Lower lobe of right lung (tissue), 2 donors: ENCODE results near the gene MSI2. TPM values are rescaled to one million over a fixed set of nuclear protein-coding genes. Genes with fewer than 3 reads are reported as not detected.
"Not testable (repeated sequence)": the region's sequence is repeated elsewhere in the genome, so short reads cannot be mapped to it uniquely, and the experiment has no call there.

ENCODE experiments used
- ATAC-seq, 2 donors: fragments of 200-7000 bp; cut with Tn5 transposase; one replicate each; pipeline ENCODE4 v1.9.1; 2020 to 2022; ENCODE audit warnings: mild to moderate bottlenecking in 2 of 2, moderate library complexity in 2 of 2
- DNase-seq: peaks from one replicate; pipeline ENCODE4 v3.0.0-alpha.2; 2020
- H3K27ac ChIP-seq: fragments of 200-600 bp; one replicate; pipeline ENCODE4 v1.8.0; 2022
- H3K27me3 ChIP-seq: fragments of 200-600 bp; one replicate; pipeline ENCODE4 v1.8.0; 2022; ENCODE audit warnings: low read depth
- H3K36me3 ChIP-seq: fragments of 200-600 bp; one replicate; pipeline ENCODE4 v1.8.0; 2022; ENCODE audit warnings: mild to moderate bottlenecking
- H3K4me1 ChIP-seq: fragments of 200-600 bp; one replicate; pipeline ENCODE4 v1.8.0; 2022
- H3K4me3 ChIP-seq: fragments of 200-600 bp; one replicate; pipeline ENCODE4 v1.8.0; 2022; ENCODE audit warnings: mild to moderate bottlenecking
- H3K9me3 ChIP-seq: fragments of 200-600 bp; one replicate; pipeline ENCODE4 v1.8.0; 2022
- CTCF ChIP-seq: fragments of 200-600 bp; IDR thresholded peaks from one replicate; pipeline ENCODE4 v1.8.0; 2022; ENCODE audit warnings: antibody characterized with exemption, mild to moderate bottlenecking
- intact Hi-C: fragments of 100-400 bp; cut with DNase I; formaldehyde crosslinking; loops from one replicate; pipeline ENCODE4 v1.11.0; 2022
- total RNA-seq: library from RNA; stranded (reverse); fragmentation: NEBNext Ultra II Directional; extraction: Animal tissue kit (Norgen Biotek cat#: 25700); gene quantifications from one replicate; pipeline ENCODE4 v1.2.1, GENCODE V29; 2021
- donor health status: DM: no; HTN: yes; CAD: no; lungs with severe emphysema.

MSI2 gene
- total RNA-seq, 1 donor from 2014 or later, result 43.9 TPM

- DNase-seq (no peak), ATAC-seq (no peak)
- H3K27me3 ChIP-seq, result no peaks in the 10 kb centered on the region
- intact Hi-C loops, result no loop called here
- no peaks in the 10 kb centered on the region for H3K36me3 ChIP-seq
- H3K9me3 ChIP-seq, result no peaks in the 10 kb centered on the region
- no peak overlapping the region for H3K4me3 ChIP-seq
- H3K27ac ChIP-seq, result no peak overlapping the region
- H3K4me1 ChIP-seq, result no peaks in the 10 kb centered on the region
- no peak for TF ChIP-seq CTCF
These were observed 44.8 kb upstream of the MSI2 start for GRCh38 chr17:57211543-57211942.

- no peak for ATAC-seq
- intact Hi-C loops, result no loop called here
These were observed 43.0 kb upstream of the MSI2 start for GRCh38 chr17:57213180-57213825.

GRCh38 chr17:57215317-57215716 is 41.0 kb upstream of the MSI2 start:
- no peak for TF ChIP-seq CTCF
- no peaks in the 10 kb centered on the region for H3K9me3 ChIP-seq
- no peak overlapping the region for H3K4me3 ChIP-seq
- intact Hi-C loops, result no loop called here
- H3K27ac ChIP-seq, result no peak overlapping the region
- H3K27me3 ChIP-seq, result no peaks in the 10 kb centered on the region
- H3K36me3 ChIP-seq, result no peaks in the 10 kb centered on the region
- DNase-seq (no peak), ATAC-seq (no peak)
- H3K4me1 ChIP-seq, result no peaks in the 10 kb centered on the region

More at GRCh38 chr17:57213180-57213825, 43.0 kb upstream of the MSI2 start:
- Histone ChIP-seq H3K4me3 (no peak overlapping the region), H3K27ac (no peak overlapping the region), H3K27me3 (no peaks in the 10 kb centered on the region), H3K36me3 (no peaks in the 10 kb centered on the region), H3K4me1 (no peaks in the 10 kb centered on the region), H3K9me3 (no peaks in the 10 kb centered on the region)
- DNase-seq, result no peak
- TF ChIP-seq CTCF, result no peak

GRCh38 chr17:57221366-57222350 is 34.7 kb upstream of the MSI2 start:
- no peak for DNase-seq
- H3K4me3 ChIP-seq, result no peak overlapping the region
- intact Hi-C loops, result no loop called here
- no peaks in the 10 kb centered on the region for H3K27me3 ChIP-seq
- H3K9me3 ChIP-seq, result peaks cover 9% of the 10 kb centered on the region
- no peak for ATAC-seq
- H3K27ac ChIP-seq, result no peak overlapping the region
- no peaks in the 10 kb centered on the region for H3K4me1 ChIP-seq
- TF ChIP-seq CTCF, result no peak
- H3K36me3 ChIP-seq, result no peaks in the 10 kb centered on the region

GRCh38 chr17:57222422-57222821 is 33.9 kb upstream of the MSI2 start:
- intact Hi-C loops, DNase-seq, H3K27me3 ChIP-seq, H3K4me3 ChIP-seq, H3K27ac ChIP-seq, ATAC-seq, H3K4me1 ChIP-seq, H3K36me3 ChIP-seq, H3K9me3 ChIP-seq: not testable (repeated sequence)

GRCh38 chr17:57225127-57225526 is 31.2 kb upstream of the MSI2 start:
- Histone ChIP-seq H3K27me3 (no peaks in the 10 kb centered on the region), H3K27ac (no peak overlapping the region), H3K9me3 (peaks cover 9% of the 10 kb centered on the region), H3K4me3 (no peak overlapping the region), H3K4me1 (no peaks in the 10 kb centered on the region), H3K36me3 (no peaks in the 10 kb centered on the region)
- no peak for TF ChIP-seq CTCF
- DNase-seq (no peak), ATAC-seq (no peak)
- intact Hi-C loops, result no loop called here
